Keratinocyte (primary cell): Measurements from ENCODE around the gene SON.

Source experiments
- EZH2 ChIP-seq: IDR thresholded peaks from one replicate; pipeline ENCODE4 v1.6.1; 2012; ENCODE audit warnings: inconsistent platforms, mild to moderate bottlenecking, low read length, moderate library complexity
- TF ChIP-seq, protein P1 (sequence below), 3 experiments: IDR thresholded peaks in 1 of 3; conservative IDR thresholded peaks in 1 of 3; optimal IDR thresholded peaks in 1 of 3; 2 replicates in 2 of 3; 3 replicates in 1 of 3; pipeline versions ENCODE3 to v1.5.1; 2011; ENCODE audit warnings: low read length in 3 of 3, mild to moderate bottlenecking in 3 of 3, moderate library complexity in 2 of 3, control low read depth in 1 of 3, inconsistent platforms in 1 of 3; ENCODE audit not compliant: insufficient read depth in 2 of 3; ENCODE audit errors: extremely low read depth in 1 of 3

DNA sequence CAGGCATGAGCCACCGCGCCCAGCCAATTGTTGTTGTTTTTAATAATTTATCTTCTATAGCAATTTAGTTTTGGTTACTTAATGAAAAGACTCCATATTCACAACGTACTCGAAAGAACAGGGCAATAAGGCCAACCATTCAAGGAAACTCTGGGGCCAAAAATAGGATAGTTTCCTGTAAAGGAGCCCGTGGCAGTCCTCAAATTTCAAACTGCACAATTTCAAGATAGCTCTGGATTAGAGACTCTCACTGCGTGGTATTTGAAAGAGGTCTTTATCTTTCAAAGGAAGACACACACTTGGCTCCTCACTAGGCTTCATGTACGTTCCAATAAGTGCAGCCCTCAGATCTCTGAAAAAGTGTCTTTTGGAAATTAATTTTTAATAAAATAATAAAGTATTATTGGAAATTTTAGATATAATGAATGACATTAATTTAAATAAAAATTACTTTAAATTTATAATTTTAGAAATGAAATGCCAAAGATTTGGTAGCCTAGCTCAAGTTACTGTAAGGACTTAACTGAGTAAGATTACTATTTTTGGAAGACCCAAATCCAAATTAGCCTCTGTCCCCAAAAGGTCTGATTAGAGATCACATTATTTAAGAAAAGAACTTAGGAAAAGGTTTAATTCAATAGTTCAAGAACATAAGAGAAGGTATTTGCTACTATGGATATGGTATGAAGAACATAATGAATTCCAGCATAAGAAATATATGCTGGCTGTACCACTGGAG, 68.3 kb downstream of the SON start:
- TF ChIP-seq, protein P1, sequence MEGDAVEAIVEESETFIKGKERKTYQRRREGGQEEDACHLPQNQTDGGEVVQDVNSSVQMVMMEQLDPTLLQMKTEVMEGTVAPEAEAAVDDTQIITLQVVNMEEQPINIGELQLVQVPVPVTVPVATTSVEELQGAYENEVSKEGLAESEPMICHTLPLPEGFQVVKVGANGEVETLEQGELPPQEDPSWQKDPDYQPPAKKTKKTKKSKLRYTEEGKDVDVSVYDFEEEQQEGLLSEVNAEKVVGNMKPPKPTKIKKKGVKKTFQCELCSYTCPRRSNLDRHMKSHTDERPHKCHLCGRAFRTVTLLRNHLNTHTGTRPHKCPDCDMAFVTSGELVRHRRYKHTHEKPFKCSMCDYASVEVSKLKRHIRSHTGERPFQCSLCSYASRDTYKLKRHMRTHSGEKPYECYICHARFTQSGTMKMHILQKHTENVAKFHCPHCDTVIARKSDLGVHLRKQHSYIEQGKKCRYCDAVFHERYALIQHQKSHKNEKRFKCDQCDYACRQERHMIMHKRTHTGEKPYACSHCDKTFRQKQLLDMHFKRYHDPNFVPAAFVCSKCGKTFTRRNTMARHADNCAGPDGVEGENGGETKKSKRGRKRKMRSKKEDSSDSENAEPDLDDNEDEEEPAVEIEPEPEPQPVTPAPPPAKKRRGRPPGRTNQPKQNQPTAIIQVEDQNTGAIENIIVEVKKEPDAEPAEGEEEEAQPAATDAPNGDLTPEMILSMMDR (optimal IDR thresholded peaks at IDR 0.05 in 1 of 3, IDR thresholded peaks at IDR 0.05 in 1 of 3, conservative IDR thresholded peaks at IDR 0.05 in 1 of 3; ENCODE audit: extremely low read depth in 1 of 3, insufficient read depth in 2 of 3, low read length in 3 of 3): no peak
- no peak for TF ChIP-seq EZH2
